ENCODE measurements around the gene TUBA3E. TPM values are rescaled to one million over a fixed set of nuclear protein-coding genes. Genes with fewer than 3 reads are reported as not detected.
A peak's percentile ranks its signal among the peaks of the same experiment; 100 is the strongest.
"Not testable (repeated sequence)": the region's sequence is repeated elsewhere in the genome, so short reads cannot be mapped to it uniquely, and the experiment has no call there.

TUBA3E gene
- total RNA-seq, 1 donor from 2014 or later = not detected

- DNase-seq = no peak
- Mint-ChIP-seq H3K4me1 (peaks cover 5% of the 10 kb centered on the region), H3K27me3 (no peaks in the 10 kb centered on the region), H3K9me3 (no peaks in the 10 kb centered on the region), H3K36me3 (ENCODE audit: low read depth) (peaks cover 33% of the 10 kb centered on the region), H3K27ac (no peak overlapping the region), H3K4me3 (no peak overlapping the region)
- intact Hi-C loops (cut with micrococcal nuclease) = no loop called here
Measured at GRCh38 chr2:130162968-130163367, 35.3 kb downstream of the TUBA3E start.

- DNase-seq; H3K27me3 Mint-ChIP-seq; intact Hi-C loops (cut with micrococcal nuclease); H3K27ac Mint-ChIP-seq; H3K4me1 Mint-ChIP-seq; H3K4me3 Mint-ChIP-seq; H3K9me3 Mint-ChIP-seq: not testable (repeated sequence)
- peaks cover 29% of the 10 kb centered on the region for H3K36me3 Mint-ChIP-seq (ENCODE audit: low read depth)
Measured at GRCh38 chr2:130162486-130162885, 35.8 kb downstream of the TUBA3E start.

GRCh38 chr2:130160838-130161705, 37.2 kb downstream of the TUBA3E start:
- peaks cover 26% of the 10 kb centered on the region for H3K36me3 Mint-ChIP-seq (ENCODE audit: low read depth)
- H3K4me3 Mint-ChIP-seq; H3K9me3 Mint-ChIP-seq; DNase-seq; H3K4me1 Mint-ChIP-seq; H3K27ac Mint-ChIP-seq; H3K27me3 Mint-ChIP-seq; intact Hi-C loops (cut with micrococcal nuclease): not testable (repeated sequence)

- peaks cover 5% of the 10 kb centered on the region for H3K4me1 Mint-ChIP-seq
- DNase-seq = no peak
- no peaks in the 10 kb centered on the region for H3K9me3 Mint-ChIP-seq
- no peak overlapping the region for H3K27ac Mint-ChIP-seq
- intact Hi-C loops (cut with micrococcal nuclease) = no loop called here
- peaks cover 23% of the 10 kb centered on the region for H3K36me3 Mint-ChIP-seq (ENCODE audit: low read depth)
- no peak overlapping the region for H3K4me3 Mint-ChIP-seq
- no peaks in the 10 kb centered on the region for H3K27me3 Mint-ChIP-seq
Measured at GRCh38 chr2:130160131-130160530, 38.1 kb downstream of the TUBA3E start.

GRCh38 chr2:130159376-130159775, 38.9 kb downstream of the TUBA3E start:
- H3K9me3 Mint-ChIP-seq; intact Hi-C loops (cut with micrococcal nuclease); H3K27me3 Mint-ChIP-seq; H3K27ac Mint-ChIP-seq; H3K4me1 Mint-ChIP-seq; H3K4me3 Mint-ChIP-seq; DNase-seq: not testable (repeated sequence)
- H3K36me3 Mint-ChIP-seq (ENCODE audit: low read depth) = peaks cover 19% of the 10 kb centered on the region

- Mint-ChIP-seq H3K4me1 (peaks cover 5% of the 10 kb centered on the region), H3K27me3 (no peaks in the 10 kb centered on the region), H3K9me3 (no peaks in the 10 kb centered on the region), H3K4me3 (no peak overlapping the region), H3K36me3 (ENCODE audit: low read depth) (peaks cover 18% of the 10 kb centered on the region), H3K27ac (no peak overlapping the region)
- intact Hi-C loops (cut with micrococcal nuclease) = no loop called here
- no peak for DNase-seq
Measured at GRCh38 chr2:130158631-130159030, 39.6 kb downstream of the TUBA3E start.

- intact Hi-C loops (cut with micrococcal nuclease); DNase-seq; H3K27me3 Mint-ChIP-seq; H3K4me3 Mint-ChIP-seq; H3K9me3 Mint-ChIP-seq; H3K4me1 Mint-ChIP-seq: not testable (repeated sequence)
- Mint-ChIP-seq H3K36me3 (ENCODE audit: low read depth) (peaks cover 20% of the 10 kb centered on the region), H3K27ac (peak overlapping the region; percentile 51)
Measured at GRCh38 chr2:130157825-130158514, 40.3 kb downstream of the TUBA3E start.

GRCh38 chr2:130157354-130157753, 40.9 kb downstream of the TUBA3E start:
- H3K4me1 Mint-ChIP-seq; H3K9me3 Mint-ChIP-seq; DNase-seq; H3K27ac Mint-ChIP-seq; H3K4me3 Mint-ChIP-seq; H3K27me3 Mint-ChIP-seq; intact Hi-C loops (cut with micrococcal nuclease): not testable (repeated sequence)
- H3K36me3 Mint-ChIP-seq (ENCODE audit: low read depth) = peaks cover 20% of the 10 kb centered on the region

GRCh38 chr2:130156624-130157004, 41.6 kb downstream of the TUBA3E start:
- Mint-ChIP-seq H3K36me3 (ENCODE audit: low read depth) (peaks cover 21% of the 10 kb centered on the region), H3K27me3 (no peaks in the 10 kb centered on the region), H3K4me1 (peaks cover 5% of the 10 kb centered on the region), H3K27ac (no peak overlapping the region), H3K4me3 (no peak overlapping the region), H3K9me3 (no peaks in the 10 kb centered on the region)
- no peak for DNase-seq
- intact Hi-C loops (cut with micrococcal nuclease) = no loop called here

- intact Hi-C loops (cut with micrococcal nuclease); H3K27ac Mint-ChIP-seq; H3K4me1 Mint-ChIP-seq; H3K4me3 Mint-ChIP-seq; H3K27me3 Mint-ChIP-seq; H3K9me3 Mint-ChIP-seq: not testable (repeated sequence)
- peaks cover 20% of the 10 kb centered on the region for H3K36me3 Mint-ChIP-seq (ENCODE audit: low read depth)
- peak; percentile 71 for DNase-seq
Measured at GRCh38 chr2:130155956-130156623, 42.1 kb downstream of the TUBA3E start.

- peaks cover 19% of the 10 kb centered on the region for H3K36me3 Mint-ChIP-seq (ENCODE audit: low read depth)
- intact Hi-C loops (cut with micrococcal nuclease) = no loop called here
- H3K4me1 Mint-ChIP-seq = peaks cover 5% of the 10 kb centered on the region
- no peaks in the 10 kb centered on the region for H3K9me3 Mint-ChIP-seq
- DNase-seq = no peak
- H3K4me3 Mint-ChIP-seq = no peak overlapping the region
- H3K27ac Mint-ChIP-seq = no peak overlapping the region
- no peaks in the 10 kb centered on the region for H3K27me3 Mint-ChIP-seq
Measured at GRCh38 chr2:130154773-130155765, 43.2 kb downstream of the TUBA3E start.

GRCh38 chr2:130154423-130154770, 43.8 kb downstream of the TUBA3E start:
- DNase-seq; intact Hi-C loops (cut with micrococcal nuclease); H3K4me1 Mint-ChIP-seq; H3K4me3 Mint-ChIP-seq; H3K9me3 Mint-ChIP-seq; H3K27ac Mint-ChIP-seq; H3K27me3 Mint-ChIP-seq: not testable (repeated sequence)
- peaks cover 18% of the 10 kb centered on the region for H3K36me3 Mint-ChIP-seq (ENCODE audit: low read depth)

- DNase-seq; H3K27ac Mint-ChIP-seq; H3K4me3 Mint-ChIP-seq; H3K4me1 Mint-ChIP-seq; intact Hi-C loops (cut with micrococcal nuclease); H3K9me3 Mint-ChIP-seq; H3K27me3 Mint-ChIP-seq: not testable (repeated sequence)
- H3K36me3 Mint-ChIP-seq (ENCODE audit: low read depth) = peaks cover 18% of the 10 kb centered on the region
Measured at GRCh38 chr2:130153721-130154422, 44.4 kb downstream of the TUBA3E start.

Data from activated CD4-positive, alpha-beta T cell treated with anti-CD3 and anti-CD28 coated beads, Interleukin-2, amount 10 ng/mL, durations not matched to agents 24 days and 14 days (primary cell).